HFFc6 (cell line): ENCODE results near the gene MCHR1. TPM values are rescaled to one million over a fixed set of nuclear protein-coding genes. Genes with fewer than 3 reads are reported as not detected.
A peak's percentile ranks its signal among the peaks of the same experiment; 100 is the strongest.

ENCODE experiments used
- DNase-seq: peaks from one replicate; pipeline ENCODE4 v3.0.0-alpha.2; 2018
- H3K27ac Mint-ChIP-seq: 2 replicates; pipeline ENCODE4 v1.8.0; 2020; ENCODE audit warnings: mild to moderate bottlenecking, mixed read lengths
- H3K27me3 Mint-ChIP-seq: 2 replicates; pipeline ENCODE4 v1.8.0; 2021; ENCODE audit warnings: mild to moderate bottlenecking, moderate library complexity, mixed read lengths; ENCODE audit not compliant: insufficient read depth
- H3K36me3 Mint-ChIP-seq: 2 replicates; pipeline ENCODE4 v1.8.0; 2021; ENCODE audit warnings: low read depth, mixed read lengths
- H3K4me1 Mint-ChIP-seq: 2 replicates; pipeline ENCODE4 v1.8.0; 2020; ENCODE audit warnings: low read depth, mixed read lengths
- H3K4me3 Mint-ChIP-seq: 2 replicates; pipeline ENCODE4 v1.8.0; 2020; ENCODE audit warnings: mild to moderate bottlenecking, moderate library complexity, mixed read lengths
- H3K9me3 Mint-ChIP-seq: 2 replicates; pipeline ENCODE4 v1.8.0; 2020; ENCODE audit warnings: mild to moderate bottlenecking, mixed read lengths
- CTCF ChIP-seq: fragments of 200-600 bp; sonication (generic); IDR thresholded peaks from 2 replicates; pipeline ENCODE4 v1.5.0; 2021; ENCODE audit warnings: antibody characterized with exemption, mild to moderate bottlenecking
- total RNA-seq, 6 experiments: library from RNA; stranded (reverse); fragmentation: NEBNext Ultra II Directional; extraction: Animal tissue kit (Norgen Biotek cat#: 25700); gene quantifications; 2 replicates in 1 of 6; 3 replicates in 5 of 6; pipeline ENCODE4 v1.2.3, GENCODE V29; 2021

Gene MCHR1
- total RNA-seq, 6 experiments from 2014 or later, result 0.28 TPM; not detected in 5

DNA sequence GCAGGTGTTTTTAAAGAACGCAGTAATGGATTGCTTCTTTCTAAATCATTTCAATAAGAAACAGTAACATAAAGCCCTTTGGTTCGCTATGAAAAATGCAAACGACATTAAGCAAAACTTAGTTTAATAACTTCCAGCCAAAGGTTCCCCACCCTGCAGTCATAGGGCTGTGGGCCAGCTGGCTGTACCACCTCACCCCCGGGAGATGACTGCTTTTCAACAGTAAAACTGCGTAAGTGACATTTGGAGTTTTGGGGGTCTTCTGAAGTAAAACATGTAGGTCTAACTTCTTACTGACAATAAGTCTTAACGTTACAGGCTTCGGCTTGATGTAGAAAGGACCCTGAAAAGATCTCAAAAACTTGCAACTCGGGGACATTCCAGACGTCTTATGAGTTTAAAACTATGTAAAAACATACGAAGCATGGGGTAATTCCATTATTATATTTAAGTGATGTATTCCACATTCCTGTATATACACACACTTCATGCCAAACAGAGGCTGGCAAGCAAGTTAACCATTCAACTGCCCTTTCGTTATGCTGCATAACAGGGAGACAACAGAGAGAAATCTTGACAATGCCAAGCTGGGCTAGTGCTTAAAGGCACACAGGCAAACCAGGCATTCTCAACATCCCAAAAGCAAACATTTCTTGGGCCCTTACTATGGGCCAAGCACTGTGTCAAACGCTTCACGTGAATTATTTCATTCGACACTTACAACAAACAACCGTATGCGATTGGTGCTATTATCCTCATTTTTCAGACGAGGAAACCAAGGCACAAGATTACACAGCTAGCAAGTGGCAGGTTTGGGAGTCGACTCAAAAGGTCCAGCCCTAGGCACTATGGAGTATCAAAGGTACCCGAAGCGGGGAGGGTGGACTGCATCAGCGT, 44.0 kb upstream of the MCHR1 start:
- H3K4me1 Mint-ChIP-seq, result peaks cover 59% of the 10 kb centered on the region
- H3K27me3 Mint-ChIP-seq, result no peaks in the 10 kb centered on the region
- peak; percentile 21 for DNase-seq
- H3K9me3 Mint-ChIP-seq, result no peaks in the 10 kb centered on the region
- peaks cover 15% of the 10 kb centered on the region; the same call in 1 of the 2 replicates for H3K36me3 Mint-ChIP-seq
- H3K27ac Mint-ChIP-seq, result peak overlapping the region; percentile 80
- no peak for TF ChIP-seq CTCF
- peak overlapping the region; percentile 91 for H3K4me3 Mint-ChIP-seq

- Mint-ChIP-seq H3K4me1 (peaks cover 60% of the 10 kb centered on the region), H3K4me3 (peak overlapping the region; percentile 91), H3K27me3 (no peaks in the 10 kb centered on the region), H3K9me3 (no peaks in the 10 kb centered on the region), H3K36me3 (peaks cover 15% of the 10 kb centered on the region; the same call in 1 of the 2 replicates), H3K27ac (peak overlapping the region; percentile 80)
- no peak for DNase-seq
- no peak for TF ChIP-seq CTCF
Observed at GRCh38 chr22:40635940-40636379, 43.3 kb upstream of the MCHR1 start.

- H3K4me3 Mint-ChIP-seq, result peak within 1 kb of the TSS; percentile 91
- TF ChIP-seq CTCF, result no peak
- no peaks in the 10 kb centered on the region for H3K27me3 Mint-ChIP-seq
Observed at GRCh38 chr22:40636380-40637182, 42.7 kb upstream of the MCHR1 start, which contains the start of gene MRTFA. MRTFA (minus strand) TSS chr22:40636719.

DNA sequence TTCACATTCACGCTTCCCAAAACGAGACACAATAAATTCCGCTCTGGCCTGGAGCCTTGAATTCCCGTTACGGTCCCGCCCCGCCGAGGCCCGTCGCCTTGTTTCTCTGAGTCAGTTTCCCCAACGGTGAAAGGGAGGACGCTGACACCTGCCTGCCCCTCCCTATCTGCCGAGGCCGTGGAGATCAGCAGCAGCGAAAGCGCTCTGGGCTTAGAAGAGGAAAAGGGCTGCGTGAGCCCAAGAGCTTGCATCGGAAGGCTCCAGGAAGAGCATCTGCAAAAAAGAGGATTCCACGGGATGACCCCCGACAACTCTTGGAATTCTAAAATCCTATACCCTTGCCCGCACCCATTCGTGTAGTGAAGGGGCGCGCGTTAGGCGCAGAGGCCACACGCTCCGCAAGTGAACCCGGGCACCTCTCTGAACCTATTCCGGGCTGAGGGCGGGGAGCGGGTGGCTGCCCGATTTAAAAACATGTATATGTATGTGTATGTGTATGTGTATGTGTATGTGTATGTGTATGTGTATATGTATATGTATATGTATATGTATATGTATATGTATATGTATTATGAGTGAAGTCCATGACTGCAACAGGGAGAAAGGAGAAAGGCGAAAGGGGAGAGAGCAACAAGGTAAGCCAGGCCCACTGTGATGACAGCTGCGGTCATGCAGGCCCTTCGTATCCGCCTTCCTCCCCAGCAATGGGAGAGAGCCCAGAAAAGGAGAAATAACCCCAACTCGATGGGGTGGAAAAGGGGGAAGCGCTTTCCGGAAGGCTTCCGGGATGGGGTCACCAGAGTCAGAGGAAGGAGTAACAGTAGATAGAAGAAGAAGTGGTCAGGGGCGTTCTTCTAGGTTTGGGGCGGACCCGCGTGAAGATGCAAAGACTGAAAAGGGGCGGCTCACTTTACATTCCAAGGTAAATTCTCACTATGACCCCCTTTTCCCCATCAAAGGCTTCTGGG, 41.8 kb upstream of the MCHR1 start:
- peak; percentile 18 for DNase-seq
- peak overlapping the region; percentile 96 for H3K27ac Mint-ChIP-seq
- H3K9me3 Mint-ChIP-seq, result no peaks in the 10 kb centered on the region

More at GRCh38 chr22:40636380-40637182, 42.7 kb upstream of the MCHR1 start, which contains the start of gene MRTFA:
- Mint-ChIP-seq H3K27ac (peak within 1 kb of the TSS; percentile 96), H3K4me1 (peaks cover 54% of the 10 kb centered on the region), H3K9me3 (no peaks in the 10 kb centered on the region), H3K36me3 (peaks cover 15% of the 10 kb centered on the region; the same call in 1 of the 2 replicates)
- DNase-seq, result peak; percentile 100

More for the DNA sequence above, 41.8 kb upstream of the MCHR1 start:
- Mint-ChIP-seq H3K4me1 (peaks cover 45% of the 10 kb centered on the region), H3K4me3 (peak overlapping the region; percentile 91), H3K36me3 (peaks cover 13% of the 10 kb centered on the region; the same call in 1 of the 2 replicates), H3K27me3 (no peaks in the 10 kb centered on the region)
- no peak for TF ChIP-seq CTCF
